Measurements from ENCODE around the gene MME.

DNA sequence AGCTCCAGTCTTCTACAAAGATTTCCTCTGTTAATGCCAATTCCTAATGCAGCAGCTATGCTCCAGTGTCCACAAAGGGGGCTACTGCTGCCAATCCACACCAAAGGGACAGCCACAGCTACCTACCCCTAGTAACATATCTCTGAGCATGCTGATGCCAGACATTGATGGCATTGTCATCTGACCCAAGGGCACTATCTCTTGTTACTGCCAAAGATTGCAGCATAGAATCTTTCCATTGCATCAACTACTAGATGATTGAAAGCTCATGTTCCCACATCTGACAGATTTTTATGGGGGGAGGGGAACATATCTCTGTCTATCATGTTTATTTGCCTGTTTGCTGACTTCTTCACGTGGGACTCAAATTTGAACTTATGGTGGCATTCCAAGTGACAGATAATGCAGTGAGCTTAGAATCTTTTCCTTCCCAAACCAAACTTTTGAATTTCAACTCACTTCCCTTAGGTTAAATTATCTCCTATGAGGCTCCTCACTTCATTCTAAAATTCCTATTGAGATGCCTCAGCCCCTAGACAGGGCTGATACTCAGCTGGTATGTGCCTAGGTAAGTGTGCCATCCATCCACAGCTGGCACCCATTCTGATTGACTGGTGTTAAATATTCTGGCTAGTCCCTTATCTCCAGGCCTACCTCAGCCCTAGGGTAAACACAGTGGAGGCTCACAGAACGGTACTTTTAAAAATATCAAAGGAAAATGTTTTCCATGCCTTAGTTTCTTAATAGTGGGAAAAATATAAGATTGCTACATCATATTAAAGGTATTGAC, 113.0 kb downstream of the MME start:
- TF ChIP-seq ZNF274 (IDR thresholded peaks at IDR 0.05; ENCODE audit: low read depth, low read length): no peak
- no peak for TF ChIP-seq SUZ12 (IDR thresholded peaks at IDR 0.05; ENCODE audit: extremely low read depth, insufficient read depth, insufficient read length)
- no peak for TF ChIP-seq YY1 (IDR thresholded peaks at IDR 0.05; ENCODE audit: insufficient read depth, insufficient read length)

Data from NT2/D1 (cell line).